ENCODE data around the gene PLCH1.

PLCH1 gene

GRCh38 chr3:155369735-155370134 is 375.1 kb downstream of the PLCH1 start (continued):
- TF ChIP-seq ZNF155 (tag by site-specific recombination; IDR thresholded peaks at IDR 0.05) (no peak), ZNF530 (tag by site-specific recombination; IDR thresholded peaks at IDR 0.05; ENCODE audit: low read depth) (no peak), ZNF513 (tag by site-specific recombination; IDR thresholded peaks at IDR 0.05) (no peak), ZNF2 (tag by site-specific recombination; IDR thresholded peaks at IDR 0.05) (no peak), ZNF324 (tag by site-specific recombination; IDR thresholded peaks at IDR 0.05) (no peak), ZNF639 (tag by site-specific recombination; IDR thresholded peaks at IDR 0.05) (no peak), GLI2 (tag by site-specific recombination; IDR thresholded peaks at IDR 0.05; ENCODE audit: borderline replicate concordance, low read depth) (no peak), SP3 (tag by site-specific recombination; IDR thresholded peaks at IDR 0.05) (no peak), ZSCAN18 (tag by site-specific recombination; IDR thresholded peaks at IDR 0.05) (no peak)

- no peak for TF ChIP-seq ZNF221 (tag by site-specific recombination; IDR thresholded peaks at IDR 0.05; ENCODE audit: borderline replicate concordance)
- no peak for TF ChIP-seq PATZ1 (tag by site-specific recombination; IDR thresholded peaks at IDR 0.05)
- H3K4me3 ChIP-seq (ENCODE audit: low read depth, low read length), result no peak overlapping the region
Measured at GRCh38 chr3:155369244-155369643, 375.6 kb downstream of the PLCH1 start.

GRCh38 chr3:155368786-155369185 is 376.1 kb downstream of the PLCH1 start:
- TF ChIP-seq ZNF510 (tag by site-specific recombination; IDR thresholded peaks at IDR 0.05; ENCODE audit: insufficient replicate concordance) (no peak), ZNF433 (tag by site-specific recombination; IDR thresholded peaks at IDR 0.05; ENCODE audit: low read depth) (no peak), ZNF544 (tag by site-specific recombination; IDR thresholded peaks at IDR 0.05) (no peak), GLI2 (tag by site-specific recombination; IDR thresholded peaks at IDR 0.05; ENCODE audit: borderline replicate concordance, low read depth) (no peak), ZNF639 (tag by site-specific recombination; IDR thresholded peaks at IDR 0.05) (no peak), ZNF23 (tag by site-specific recombination; IDR thresholded peaks at IDR 0.05; ENCODE audit: borderline replicate concordance) (no peak), GFI1B (tag by site-specific recombination; IDR thresholded peaks at IDR 0.05) (no peak), ZNF585B (tag by site-specific recombination; IDR thresholded peaks at IDR 0.05) (no peak), ZNF473 (tag by site-specific recombination; IDR thresholded peaks at IDR 0.05) (no peak), ZNF558 (tag by site-specific recombination; IDR thresholded peaks at IDR 0.05) (no peak), WT1 (tag by site-specific recombination; IDR thresholded peaks at IDR 0.05) (no peak), PBX3 (CRISPR knock-in tag; IDR thresholded peaks at IDR 0.05) (no peak), KLF9 (tag by site-specific recombination; IDR thresholded peaks at IDR 0.05; ENCODE audit: low read depth) (no peak), MZF1 (tag by site-specific recombination; IDR thresholded peaks at IDR 0.05; ENCODE audit: borderline replicate concordance) (no peak)
- Histone ChIP-seq H3K4me1 (ENCODE audit: control insufficient read depth, insufficient read depth, low read length) (no peaks in the 10 kb centered on the region), H3K36me3 (ENCODE audit: control insufficient read depth in 2 of 2, insufficient read depth in 1 of 2, low read length in 2 of 2) (no peaks in the 10 kb centered on the region), H3K27ac (ENCODE audit: extremely low read depth, low read depth, low read length) (no peak overlapping the region), H3K9me3 (ENCODE audit: control insufficient read depth, insufficient read depth, low read depth, low read length) (no peaks in the 10 kb centered on the region), H3K4me3 (ENCODE audit: low read depth, low read length) (no peak overlapping the region)
- ChIA-PET CTCF (no interaction called here), POLR2A (no interaction called here)

More at GRCh38 chr3:155369244-155369643, 375.6 kb downstream of the PLCH1 start:
- Histone ChIP-seq H3K4me1 (ENCODE audit: control insufficient read depth, insufficient read depth, low read length) (no peaks in the 10 kb centered on the region), H3K36me3 (ENCODE audit: control insufficient read depth in 2 of 2, insufficient read depth in 1 of 2, low read length in 2 of 2) (no peaks in the 10 kb centered on the region), H3K27ac (ENCODE audit: extremely low read depth, low read depth, low read length) (no peak overlapping the region), H3K9me3 (ENCODE audit: control insufficient read depth, insufficient read depth, low read depth, low read length) (no peaks in the 10 kb centered on the region)
- POLR2A ChIA-PET, result no interaction called here
- CTCF ChIA-PET, result no interaction called here
